Loucy (cell line): Measurements from ENCODE around the gene MOSPD2.

Experiments used
- EZH2phosphoT487 ChIP-seq: fragments of 200-600 bp; IDR thresholded peaks from 2 replicates; pipeline ENCODE4 v1.6.1; 2018; ENCODE audit warnings: antibody characterized with exemption, mild to moderate bottlenecking, moderate library complexity, borderline replicate concordance
- TF ChIP-seq, protein P1 (sequence below): fragments of 200-600 bp; sonication (generic); conservative IDR thresholded peaks from 2 replicates; pipeline ENCODE4 v1.5.1; 2014; ENCODE audit warnings: mild to moderate bottlenecking, antibody characterized with exemption, low read length

DNA sequence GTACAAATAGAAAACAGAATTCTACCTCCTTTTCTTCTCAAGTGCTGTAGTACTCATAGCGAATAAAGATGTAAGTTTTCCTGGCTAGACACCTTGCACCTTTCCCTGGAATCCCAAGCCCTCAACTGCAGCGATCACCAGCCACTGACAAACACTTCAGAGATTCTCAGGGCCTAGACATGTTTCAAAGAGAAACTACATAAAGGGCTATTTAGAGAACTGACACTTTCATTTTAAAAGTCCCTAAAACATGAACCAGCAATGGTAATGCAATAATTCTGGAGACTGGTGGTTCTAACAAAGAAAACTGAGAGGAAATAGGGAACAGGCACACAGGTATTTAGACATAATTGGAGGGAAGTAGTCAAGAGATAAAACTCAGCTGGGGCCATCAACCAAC is 36.1 kb upstream of the MOSPD2 start:
- TF ChIP-seq, protein P1, sequence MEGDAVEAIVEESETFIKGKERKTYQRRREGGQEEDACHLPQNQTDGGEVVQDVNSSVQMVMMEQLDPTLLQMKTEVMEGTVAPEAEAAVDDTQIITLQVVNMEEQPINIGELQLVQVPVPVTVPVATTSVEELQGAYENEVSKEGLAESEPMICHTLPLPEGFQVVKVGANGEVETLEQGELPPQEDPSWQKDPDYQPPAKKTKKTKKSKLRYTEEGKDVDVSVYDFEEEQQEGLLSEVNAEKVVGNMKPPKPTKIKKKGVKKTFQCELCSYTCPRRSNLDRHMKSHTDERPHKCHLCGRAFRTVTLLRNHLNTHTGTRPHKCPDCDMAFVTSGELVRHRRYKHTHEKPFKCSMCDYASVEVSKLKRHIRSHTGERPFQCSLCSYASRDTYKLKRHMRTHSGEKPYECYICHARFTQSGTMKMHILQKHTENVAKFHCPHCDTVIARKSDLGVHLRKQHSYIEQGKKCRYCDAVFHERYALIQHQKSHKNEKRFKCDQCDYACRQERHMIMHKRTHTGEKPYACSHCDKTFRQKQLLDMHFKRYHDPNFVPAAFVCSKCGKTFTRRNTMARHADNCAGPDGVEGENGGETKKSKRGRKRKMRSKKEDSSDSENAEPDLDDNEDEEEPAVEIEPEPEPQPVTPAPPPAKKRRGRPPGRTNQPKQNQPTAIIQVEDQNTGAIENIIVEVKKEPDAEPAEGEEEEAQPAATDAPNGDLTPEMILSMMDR = no peak
- no peak for TF ChIP-seq EZH2phosphoT487
